HG03457 (cell line): ENCODE data around the gene B3GALT6.

Source experiments
- ATAC-seq: cut with Tn5 transposase; IDR thresholded peaks from one replicate; pipeline ENCODE4 v1.9.1; 2021; ENCODE audit warnings: moderate number of reproducible peaks; ENCODE audit not compliant: unreplicated experiment

The B3GALT6 gene

DNA sequence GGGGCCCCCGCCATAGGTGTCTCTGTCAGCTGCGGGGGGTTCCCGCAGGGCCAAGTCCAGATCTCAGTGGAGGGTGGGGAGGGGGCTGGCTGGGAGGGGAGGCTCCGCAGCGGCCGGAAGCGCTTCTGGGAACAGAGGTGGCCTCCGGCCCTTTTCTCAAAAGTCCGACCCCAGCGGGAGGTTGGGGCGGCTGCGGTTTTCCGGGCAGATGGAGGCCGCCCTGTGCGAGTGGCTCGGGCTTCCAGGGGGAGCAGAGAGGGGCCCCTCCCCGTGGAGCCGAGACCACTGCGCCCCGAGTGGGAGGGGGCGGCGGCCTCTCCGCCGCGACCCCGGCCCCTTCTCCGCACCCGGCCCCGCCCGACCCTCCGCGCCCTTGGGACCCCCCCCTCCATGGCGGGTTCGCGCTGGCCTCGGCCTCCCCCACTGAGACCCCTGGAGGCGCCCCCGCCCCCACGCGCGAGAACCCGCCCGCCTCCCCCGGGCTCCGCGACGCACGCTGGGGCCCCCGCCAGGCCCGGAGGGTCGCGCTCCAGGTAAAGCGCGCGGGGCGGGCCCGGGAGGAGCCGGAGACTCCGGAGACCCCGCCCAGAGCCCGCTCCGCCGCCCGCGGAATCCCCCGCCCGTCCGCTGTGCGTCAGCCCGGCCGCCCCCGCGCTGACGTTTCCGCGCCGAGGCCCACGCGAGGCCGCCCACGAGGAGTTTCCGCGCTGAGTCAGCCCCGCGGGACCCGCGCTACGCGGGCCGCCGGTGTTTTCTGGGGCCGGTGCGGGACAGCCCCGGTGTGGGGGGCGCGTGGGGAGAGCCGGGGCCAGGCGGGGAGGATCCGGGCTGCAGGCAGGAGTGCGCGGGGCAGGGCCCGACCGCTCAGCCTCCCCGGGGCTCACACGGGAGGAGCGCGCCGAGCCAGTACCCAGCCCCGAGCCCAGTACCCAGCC lies 30.9 kb upstream of the B3GALT6 start:
- ATAC-seq = no peak

DNA sequence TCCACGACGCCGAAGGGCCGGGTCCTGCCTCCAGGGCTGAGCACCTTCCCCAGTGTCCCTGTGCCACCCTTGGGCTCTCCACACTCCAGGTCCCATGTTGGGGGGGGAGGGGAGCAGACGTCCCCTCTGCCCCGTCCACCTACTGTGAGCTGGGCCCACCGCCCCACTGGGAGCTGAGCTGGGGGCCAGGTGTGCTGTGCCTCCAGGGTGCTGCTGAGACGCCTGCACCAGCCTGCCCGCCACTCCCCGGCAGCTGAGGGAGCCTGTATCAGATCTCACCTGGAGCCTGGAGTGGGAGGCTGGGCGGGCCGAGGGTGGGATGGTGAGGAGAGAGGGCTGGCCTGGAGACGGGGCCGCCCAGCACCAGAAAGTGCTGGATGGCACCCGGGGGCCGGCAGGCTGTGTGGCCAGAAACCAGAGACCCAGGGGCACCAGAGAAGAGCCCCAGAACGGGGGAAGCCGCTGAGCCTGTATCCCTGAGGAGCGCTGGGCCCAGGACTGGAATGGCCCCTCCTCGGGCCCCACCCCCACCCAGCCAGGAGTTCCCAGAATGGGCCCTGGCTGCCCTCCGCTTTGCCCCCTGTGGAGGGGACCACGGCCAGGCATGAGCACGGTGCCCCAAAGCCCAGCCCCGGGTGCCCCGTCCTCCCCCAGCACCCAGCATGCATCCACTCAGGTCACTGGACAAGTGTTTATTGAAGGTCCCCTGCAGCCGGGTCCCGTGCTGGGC lies 29.0 kb upstream of the B3GALT6 start:
- ATAC-seq = no peak

DNA sequence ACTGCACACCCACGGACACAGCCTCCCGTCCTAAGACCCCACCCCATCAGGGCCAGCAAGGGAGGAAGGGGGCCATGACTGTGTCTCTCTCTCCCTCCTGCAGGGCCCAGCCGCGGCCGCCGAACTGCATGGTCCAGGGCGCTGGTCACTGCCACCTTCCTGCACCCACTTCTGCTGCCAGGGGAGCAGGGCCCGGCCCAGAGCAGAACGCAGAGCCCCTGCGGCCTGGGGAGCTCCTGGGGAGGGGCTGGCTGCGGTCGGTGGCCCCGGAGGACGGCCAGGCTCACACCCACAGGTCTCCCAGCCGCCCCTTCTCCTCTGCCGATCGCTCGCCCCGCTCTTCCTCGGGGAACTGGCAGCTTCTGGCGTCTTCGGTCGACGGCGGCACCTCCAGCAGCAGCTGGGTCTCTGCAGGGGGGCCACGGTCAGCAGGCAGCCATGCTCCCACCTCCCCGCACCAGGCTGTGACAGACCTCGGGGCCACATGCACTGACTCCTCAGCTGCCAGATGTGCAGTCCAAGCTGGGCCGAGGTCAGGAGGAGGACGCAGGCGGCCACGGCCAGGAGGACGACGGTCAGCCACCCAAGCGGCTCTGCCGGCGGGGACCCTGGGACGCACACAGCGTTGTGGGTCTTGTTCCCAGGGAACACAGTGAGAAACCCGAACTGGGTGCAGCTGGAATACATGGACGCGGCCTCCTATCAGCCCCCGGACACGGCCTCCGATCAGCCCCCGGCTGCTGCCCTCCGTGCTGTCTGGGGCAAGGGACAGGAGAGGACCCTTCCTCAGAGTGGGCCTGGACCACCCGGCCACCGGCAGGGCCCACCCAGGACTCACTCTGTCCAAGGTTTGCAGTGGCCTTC lies 28.2 kb upstream of the B3GALT6 start:
- no peak for ATAC-seq

- ATAC-seq = no peak
These were observed 27.6 kb upstream of the B3GALT6 start for GRCh38 chr1:1204425-1204920.

DNA sequence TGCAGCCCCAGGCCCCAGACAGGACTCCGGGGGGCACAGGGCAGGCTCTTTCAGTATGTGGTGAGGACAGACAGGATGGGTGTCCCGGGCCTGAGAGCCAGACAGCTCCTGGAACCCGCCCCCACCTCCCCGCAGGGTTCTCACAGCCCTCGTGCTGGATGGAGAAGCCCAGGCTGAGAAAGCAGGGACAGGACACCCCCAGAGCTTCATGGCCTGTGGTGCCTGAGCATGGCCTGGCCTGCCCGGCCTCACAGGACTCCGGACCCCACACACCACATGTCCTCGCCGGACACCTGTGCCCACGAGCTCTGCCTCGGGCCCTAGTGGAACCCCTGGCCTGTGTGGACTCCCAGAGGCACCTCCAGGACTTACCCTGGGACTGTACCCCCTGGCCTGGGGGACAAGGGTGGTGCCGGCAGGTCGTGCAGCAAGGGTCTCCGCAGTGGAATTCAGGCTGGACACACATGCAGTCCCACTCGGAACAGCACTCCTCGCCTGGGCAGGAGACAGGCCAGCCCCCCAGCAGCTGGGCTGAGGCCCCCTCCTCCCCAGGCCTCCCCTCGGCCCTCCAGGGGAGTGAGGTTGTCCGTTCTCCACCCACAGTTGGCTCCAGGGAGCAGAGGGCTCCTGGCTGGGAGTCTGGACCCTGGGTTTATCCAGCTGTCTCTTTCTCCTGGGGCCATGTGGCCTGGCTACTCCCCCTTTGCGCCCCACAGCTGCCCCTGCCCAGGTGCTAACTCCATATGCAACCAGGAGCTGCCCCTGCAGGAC lies 26.9 kb upstream of the B3GALT6 start:
- ATAC-seq = no peak

DNA sequence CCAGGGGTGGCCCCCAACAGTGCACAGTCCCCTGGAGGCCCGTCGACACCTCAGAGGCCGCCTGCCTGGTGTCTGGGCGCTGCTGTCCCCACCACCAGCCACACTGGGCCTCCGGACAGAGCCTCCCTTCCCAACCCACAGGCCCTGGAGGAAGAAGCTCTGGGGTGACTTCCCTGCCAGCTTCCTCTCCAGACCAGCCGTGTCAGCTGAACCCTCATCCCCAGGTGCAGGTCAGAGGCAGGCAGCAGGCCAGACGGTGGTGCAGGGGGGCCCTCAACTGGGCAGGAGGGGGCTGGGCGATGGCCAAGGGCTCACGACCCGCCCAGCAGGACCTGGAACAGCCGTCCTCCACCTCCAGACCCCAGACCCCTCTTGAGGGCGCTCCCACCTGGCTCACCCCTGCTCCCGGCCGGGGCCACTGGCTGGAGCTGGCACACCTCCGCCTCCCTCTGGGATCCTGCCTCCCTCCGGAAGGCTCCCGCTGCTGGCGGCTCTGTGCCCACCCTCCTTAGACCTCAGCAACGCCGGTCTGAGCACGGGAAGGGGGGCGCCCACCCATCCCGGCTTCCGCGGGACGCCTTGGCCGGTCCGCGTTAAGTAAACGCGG lies 26.2 kb upstream of the B3GALT6 start:
- ATAC-seq = no peak

GRCh38 chr1:1206376-1206965 lies 25.6 kb upstream of the B3GALT6 start, which contains the start of gene TNFRSF18:
Gene TNFRSF18, minus strand, starts transcription at chr1:1206592. Its CDS starts 21 bp downstream, at chr1:1206571.
- ATAC-seq = no peak

GRCh38 chr1:1206966-1207531 lies 25.0 kb upstream of the B3GALT6 start:
- ATAC-seq = no peak

- ATAC-seq = no peak
These were observed 24.5 kb upstream of the B3GALT6 start for GRCh38 chr1:1207571-1207892.

- no peak for ATAC-seq
These were observed 23.2 kb upstream of the B3GALT6 start for GRCh38 chr1:1208713-1209433.

GRCh38 chr1:1210726-1211540 lies 21.1 kb upstream of the B3GALT6 start:
- ATAC-seq = no peak

DNA sequence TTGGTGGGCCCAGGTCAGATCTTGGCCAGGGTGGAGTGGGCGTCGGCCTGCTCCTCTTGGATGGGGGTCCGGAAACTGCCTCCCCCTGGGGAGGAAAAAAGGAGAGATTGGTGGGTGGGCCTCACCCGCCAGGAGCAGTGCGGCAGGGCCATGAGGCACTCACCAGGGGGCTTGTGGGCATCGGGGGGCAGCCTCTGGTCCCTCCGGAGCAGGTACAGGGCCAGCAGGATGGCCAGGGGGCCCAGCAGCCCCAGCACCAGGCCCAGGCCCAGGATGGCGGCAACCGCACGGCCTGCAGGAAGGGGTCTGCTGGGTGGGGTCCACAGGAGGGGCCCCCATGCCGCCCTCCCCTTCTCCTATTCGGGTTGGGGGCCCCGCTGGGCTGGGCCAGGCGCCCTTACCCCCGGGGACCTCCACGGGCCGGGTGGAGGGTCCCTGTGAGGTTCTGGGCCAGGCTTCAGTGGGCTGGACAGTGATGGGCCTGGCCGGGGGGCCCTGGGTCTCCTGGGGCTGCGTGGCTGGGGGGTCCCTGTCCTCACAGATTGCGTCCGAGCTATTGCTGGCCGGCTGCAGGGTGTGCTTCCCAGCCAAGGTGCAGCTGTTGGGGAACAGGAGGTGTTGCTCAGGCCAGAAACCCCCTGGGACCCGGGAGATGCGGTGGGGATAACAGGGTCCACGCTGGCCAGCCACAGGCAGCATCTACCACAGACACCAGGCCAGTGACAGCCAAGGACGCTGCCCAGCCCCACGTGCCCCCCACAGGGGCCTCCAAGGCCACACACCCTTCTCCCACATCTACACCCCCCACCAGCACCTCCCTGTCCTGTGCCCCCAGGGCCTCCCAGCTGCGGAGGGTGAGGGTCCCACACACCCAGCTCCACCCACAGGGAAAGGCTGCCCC lies 20.2 kb upstream of the B3GALT6 start:
- ATAC-seq = no peak

GRCh38 chr1:1212780-1213344 lies 19.2 kb upstream of the B3GALT6 start:
- ATAC-seq = no peak

- ATAC-seq = no peak
These were observed 18.4 kb upstream of the B3GALT6 start, which contains the start of gene TNFRSF4 for GRCh38 chr1:1213345-1214265. Gene TNFRSF4, minus strand, starts transcription at chr1:1214153. Its CDS starts 26 bp downstream, at chr1:1214127.

GRCh38 chr1:1215080-1215676 lies 16.9 kb upstream of the B3GALT6 start:
- no peak for ATAC-seq
